ENCODE results near the gene CEP120. TPM values are rescaled to one million over a fixed set of nuclear protein-coding genes. Genes with fewer than 3 reads are reported as not detected.
"Not testable (repeated sequence)": the region's sequence is repeated elsewhere in the genome, so short reads cannot be mapped to it uniquely, and the experiment has no call there.

Gene CEP120
- polyA plus RNA-seq, 1 donor, result 10.7 TPM

DNA sequence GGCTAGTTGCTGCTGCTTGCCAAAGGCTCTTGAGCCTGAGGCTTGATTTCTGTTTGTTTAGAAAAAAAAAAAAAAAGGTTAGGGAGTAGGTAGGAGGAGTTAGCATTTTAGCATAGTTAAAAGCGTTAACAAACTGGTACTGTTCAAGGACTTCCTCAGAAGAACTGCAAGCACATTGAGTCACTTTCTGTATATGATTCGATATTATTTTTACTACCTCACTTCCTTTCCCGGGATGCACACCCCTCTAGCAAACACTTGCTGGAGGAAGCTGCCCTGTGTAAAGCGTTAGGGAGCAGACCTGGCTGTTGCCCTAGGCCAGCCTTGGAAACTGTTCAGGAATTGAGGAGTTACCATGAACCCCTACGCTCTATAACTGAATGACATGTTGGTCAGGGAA, 15.7 kb upstream of the CEP120 start:
- no peak for DNase-seq (ENCODE audit: low read depth)

DNA sequence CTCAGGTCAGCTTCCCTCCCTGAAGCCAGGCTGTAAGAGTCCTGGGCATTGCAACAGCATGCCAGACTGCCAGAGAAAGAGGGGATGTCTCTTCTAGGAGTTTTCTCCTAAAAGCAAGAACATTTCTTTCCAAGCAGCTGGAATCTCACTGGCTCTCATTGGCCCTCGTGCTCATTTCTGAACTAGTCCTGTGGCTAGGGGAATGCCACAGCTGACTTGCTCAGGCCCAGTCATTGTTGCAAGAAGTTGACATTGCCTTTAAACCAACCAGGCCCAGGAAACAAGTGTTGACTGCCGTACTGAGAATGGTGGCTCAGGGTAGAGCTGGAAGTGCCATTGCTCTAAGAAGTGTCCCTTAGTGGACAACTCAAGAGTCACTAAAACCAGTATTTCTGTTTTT, 15.0 kb upstream of the CEP120 start:
- no peak for DNase-seq (ENCODE audit: low read depth)

DNA sequence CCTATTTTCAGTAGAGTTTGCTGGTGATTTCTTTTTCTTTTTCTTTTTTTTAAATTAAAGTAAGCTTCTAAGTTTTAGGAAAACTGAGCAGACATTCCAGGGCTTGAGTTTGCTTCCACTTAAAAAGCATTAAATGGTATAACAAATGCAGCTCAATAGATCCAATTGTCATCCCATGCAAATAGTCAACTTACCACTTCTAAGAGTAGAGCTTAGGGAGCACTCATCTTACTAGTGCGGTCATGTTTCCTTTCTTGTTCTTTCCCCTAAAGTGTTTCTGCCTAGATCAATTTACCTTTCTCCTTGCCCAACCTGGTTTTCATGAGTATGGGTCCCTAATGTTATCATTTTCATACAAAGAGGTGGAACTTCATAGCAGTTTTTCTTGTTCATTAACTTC, 13.0 kb upstream of the CEP120 start:
- DNase-seq (ENCODE audit: low read depth), result no peak

DNA sequence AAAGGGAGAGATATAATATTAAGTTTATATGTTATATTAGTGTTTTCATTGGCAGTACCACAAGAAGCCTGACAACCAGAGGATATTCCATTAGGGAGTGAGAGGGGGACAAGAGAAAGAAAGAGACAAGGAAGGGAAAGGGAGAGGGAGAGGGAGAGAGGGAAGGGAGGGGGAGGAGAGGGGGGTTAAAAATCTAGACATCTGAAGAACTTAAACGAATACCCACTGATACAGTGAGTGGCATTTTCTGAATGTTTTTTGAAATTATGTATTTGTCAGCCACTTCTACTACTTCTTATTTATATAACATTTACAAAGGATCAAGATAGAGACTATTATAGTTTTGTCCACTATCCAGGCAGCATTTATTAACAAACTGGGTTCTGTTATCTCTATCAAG, 11.6 kb upstream of the CEP120 start:
- DNase-seq (ENCODE audit: low read depth), result no peak

DNA sequence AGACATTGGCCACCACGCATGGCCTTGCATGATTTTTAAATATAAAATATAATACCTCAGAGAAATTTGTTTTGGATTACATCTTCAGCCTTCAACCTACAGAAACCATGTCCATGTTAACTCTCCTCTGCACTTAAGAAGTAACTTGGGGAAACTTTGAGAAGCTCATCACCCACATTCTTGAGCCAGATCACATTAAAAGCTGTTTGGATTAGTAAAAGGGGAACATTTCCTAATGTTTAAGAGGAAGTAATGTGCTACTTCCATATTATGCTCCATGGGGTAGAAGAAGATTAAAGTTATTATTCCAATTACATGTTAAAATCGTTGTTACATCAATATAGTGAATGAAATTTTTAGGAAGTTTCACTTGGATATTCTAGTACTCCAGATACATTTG, 10.4 kb upstream of the CEP120 start:
- DNase-seq (ENCODE audit: low read depth), result no peak

DNA sequence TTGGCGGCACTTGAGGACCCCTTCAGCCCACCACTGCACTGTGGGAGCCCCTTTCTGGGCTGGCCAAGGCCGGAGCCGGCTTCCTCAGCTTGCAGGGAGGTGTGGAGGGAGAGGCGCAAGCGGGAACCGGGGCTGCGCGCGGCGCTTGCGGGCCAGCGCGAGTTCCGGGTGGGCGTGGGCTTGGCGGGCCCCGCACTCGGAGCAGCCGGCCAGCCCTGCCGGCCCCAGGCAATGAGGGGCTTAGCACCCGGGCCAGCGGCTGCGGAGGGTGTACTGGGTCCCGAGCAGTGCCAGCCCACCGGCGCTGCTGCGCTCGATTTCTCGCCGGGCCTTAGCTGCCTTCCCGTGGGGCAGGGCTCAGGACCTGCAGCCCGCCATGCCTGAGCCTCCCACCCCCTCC, 7.2 kb upstream of the CEP120 start:
- DNase-seq (ENCODE audit: low read depth), result not testable (repeated sequence)

DNA sequence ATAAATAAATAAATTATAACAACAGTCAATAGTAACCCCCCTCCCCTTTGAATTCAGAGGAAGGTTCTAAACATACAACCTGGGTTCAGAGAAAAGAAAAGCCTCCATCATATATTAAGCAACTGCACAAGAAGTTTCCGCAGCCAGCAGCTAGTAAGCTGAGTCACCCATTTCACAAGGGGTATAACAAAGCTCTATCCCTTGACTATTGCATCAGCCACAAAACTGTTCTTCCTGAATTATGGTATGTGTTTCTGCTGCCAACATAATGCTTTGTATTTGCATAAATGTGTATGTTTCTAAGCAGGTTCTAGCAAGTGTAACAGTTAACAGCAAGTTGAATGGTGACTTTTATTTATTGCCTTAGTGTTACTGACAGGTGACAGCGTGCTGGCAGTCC, 6.8 kb upstream of the CEP120 start:
- DNase-seq (ENCODE audit: low read depth), result no peak

DNA sequence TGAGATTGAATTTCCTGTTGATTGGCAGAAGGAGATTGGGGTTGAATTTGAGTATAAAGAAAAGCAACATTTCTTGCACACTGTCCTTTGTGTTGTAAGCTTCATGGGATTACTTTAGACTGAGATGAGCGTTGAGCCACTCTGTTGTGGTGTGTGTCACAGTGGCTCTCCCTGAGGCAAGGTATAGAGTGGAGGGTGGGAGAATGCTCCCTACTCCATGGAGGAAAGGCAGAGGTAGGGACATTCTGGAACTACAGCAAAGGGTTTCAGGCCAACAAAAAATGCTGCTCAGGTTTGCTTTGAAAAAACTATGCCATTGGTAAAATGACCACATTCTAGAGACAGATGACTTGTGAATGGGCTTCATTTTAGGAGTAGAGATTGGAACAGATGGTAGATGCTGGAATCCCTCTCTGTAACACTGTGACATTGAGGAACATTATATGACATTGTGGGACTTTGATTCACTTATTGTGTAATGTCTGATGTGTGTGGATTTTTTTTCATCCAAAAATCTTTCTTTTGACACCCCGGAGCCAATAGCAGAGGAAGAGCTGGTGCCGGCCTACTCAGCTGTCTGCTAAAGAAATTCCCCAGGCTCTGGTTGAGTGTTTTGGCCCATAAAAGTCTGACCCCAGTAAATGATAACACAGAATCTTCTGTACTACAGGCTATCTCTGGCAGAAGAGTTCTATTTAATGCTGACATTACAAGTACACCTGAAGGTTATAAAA, 6.2 kb upstream of the CEP120 start:
- DNase-seq (ENCODE audit: low read depth), result no peak

DNA sequence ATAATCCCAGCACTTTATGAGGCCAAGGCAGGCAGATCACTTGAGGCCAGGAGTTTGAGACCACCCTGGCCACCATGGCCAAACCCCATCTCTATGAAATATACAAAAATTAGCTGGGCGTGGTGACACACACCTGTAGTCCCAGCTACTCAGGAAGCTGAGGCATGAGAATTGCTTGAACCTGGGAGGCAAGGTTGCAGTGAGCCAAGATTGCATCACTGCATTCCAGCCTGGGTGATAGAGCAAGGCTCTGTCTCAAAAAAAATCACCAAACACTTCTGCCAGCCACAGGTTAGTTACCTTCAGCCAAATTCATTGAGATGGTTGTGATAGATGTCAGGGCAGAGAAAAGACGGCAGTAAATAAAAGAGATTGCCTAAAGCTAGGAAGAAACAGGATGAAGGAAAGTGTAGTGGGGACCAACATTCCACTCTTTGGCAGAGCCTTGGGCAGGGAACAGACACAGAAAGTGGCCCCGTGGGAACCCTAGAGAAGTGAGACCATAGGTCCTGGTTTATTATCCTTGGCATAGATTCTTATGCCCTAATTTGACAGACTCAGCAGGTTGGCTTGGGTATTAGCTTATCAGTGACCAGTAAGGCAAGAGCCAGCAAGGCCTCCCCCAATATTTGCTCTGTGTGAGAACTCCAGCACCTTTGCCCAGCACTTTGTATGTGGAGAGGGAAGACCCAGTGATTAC, 5.5 kb upstream of the CEP120 start:
- no peak for DNase-seq (ENCODE audit: low read depth)

DNA sequence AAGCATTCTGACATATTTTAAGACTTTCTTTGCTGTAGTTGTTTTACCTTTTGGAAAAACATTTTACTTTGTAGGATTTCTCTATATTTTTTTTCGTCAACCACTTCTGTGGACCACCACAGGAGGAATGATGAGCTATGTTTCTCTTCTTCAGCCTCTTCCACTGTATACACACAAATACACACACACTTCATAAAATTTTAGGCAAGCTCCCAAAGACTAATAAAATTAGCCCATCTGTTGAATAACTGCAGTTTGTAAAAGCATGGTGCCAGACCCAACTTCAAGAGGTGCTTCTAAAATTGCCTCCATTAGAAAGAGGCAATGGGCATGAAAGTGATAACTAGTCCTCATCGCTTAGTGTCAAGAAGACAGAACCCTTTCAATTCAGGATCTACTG, 4.1 kb upstream of the CEP120 start:
- no peak for DNase-seq (ENCODE audit: low read depth)

DNA sequence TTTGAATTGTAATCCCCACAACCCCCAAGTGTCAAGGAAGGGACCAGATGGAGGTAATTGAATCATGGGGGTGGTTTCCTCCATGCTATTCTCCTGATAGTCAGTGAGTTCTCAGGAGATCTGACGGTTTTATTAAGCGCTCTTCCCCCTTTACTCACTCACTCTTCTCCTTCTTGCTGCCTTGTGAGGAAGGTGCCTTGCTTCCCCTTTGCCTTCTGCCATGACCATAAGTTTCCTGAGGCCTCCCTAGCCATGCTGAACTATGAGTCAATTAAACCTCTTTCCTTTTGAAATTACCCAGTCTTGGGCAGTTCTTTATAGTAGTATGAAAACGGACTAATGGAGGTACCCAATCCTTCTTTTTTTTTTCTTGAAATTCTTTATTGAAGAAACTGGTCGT, 2.2 kb upstream of the CEP120 start:
- no peak for DNase-seq (ENCODE audit: low read depth)

DNA sequence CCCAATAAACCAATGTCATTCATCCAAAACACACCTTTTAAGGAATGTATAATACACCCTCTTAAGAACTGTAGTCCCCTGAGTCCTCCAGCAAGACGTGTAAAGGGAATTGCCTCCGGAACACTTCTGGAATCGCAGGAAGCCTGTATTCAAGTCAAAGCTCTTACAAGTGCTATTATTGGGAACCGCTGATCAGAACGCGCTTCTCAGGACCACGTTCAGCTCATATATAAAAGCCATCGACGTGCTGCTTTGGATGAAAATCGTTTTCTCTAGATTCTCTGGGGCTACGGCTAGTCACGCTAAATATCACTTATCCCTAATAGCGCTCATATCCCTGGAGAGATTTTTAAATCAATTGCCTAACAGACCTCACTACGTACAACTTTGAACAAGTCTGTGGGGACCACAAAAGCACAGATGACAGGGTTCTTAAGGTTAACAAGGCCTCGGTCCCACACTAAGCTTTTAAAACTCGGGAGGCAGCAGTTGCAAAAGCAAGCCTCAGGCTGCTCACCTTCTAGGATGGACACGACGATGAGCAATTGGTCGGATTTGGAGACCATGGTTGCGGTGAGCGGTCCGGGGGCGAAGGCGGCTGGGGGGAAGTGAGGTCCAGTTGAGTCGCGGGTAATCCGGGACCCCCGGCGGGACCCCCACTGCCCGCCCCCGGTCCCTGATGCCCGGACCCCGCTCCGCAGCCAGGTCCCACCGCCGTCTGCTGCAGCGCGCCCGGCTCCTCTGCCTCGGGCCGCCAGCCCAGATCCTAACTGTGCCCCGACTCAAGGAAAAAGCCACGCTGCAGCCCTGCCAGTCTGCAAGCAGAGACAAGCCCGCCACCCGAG, 548 bp downstream of the CEP120 start:
- DNase-seq (ENCODE audit: low read depth), result no peak

DNA sequence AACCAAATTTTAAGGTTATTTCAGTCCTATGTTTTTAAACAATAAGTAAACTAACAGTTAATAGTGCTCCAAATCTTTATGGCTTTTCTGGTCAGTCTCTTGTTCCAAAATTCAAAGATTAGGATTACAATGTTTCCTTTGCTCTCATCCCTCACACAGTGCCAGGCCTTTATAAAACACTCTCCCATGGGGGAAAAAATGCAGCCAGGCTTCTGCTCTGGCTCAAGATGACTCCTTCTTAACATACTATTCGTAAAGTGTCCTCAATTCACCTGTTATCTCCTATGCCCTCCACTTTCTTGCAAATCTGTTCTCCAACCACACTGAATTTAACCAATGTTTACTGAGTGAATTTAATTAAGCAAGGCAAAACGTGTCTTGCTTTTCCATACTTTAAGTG, 1.4 kb downstream of the CEP120 start:
- DNase-seq (ENCODE audit: low read depth), result no peak

DNA sequence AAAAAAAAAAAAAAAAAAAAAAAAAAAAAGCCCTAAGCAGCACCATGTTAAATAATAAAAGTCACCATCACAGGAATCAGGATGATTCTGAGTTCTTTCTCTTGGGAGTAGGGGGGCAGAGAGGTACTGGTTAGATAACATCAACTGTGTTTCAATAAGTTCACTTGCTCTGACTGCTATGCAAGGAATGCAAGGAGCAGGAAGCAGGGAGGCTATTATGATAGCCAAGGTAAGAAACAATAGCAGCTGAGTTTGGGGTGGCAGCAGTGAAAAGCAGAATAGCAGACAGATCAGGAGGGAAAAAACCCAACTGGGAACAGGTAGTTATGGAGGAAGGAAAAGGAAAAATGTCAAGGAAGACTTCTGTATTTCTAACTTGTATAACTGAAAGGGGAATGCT, 8.2 kb downstream of the CEP120 start:
- DNase-seq (ENCODE audit: low read depth), result no peak

DNA sequence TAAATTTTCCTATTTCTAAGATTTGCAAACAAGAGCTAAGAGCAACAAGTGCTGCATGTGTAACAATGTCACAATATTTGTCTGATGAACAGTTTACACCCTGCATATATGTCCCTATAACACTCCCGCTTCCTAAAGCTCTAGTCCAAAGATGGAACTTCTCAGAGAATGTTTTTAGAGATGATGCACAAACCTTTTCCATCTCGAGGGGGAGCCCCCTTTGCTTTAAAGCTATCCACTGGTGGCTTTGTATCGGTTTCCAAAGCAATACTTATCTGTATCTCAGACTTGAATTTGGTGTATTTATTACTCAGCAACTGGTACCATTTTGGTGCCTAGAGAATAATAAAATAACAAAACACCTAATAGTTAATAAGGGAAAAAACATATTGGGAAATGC, 11.0 kb downstream of the CEP120 start:
- no peak for DNase-seq (ENCODE audit: low read depth)

DNA sequence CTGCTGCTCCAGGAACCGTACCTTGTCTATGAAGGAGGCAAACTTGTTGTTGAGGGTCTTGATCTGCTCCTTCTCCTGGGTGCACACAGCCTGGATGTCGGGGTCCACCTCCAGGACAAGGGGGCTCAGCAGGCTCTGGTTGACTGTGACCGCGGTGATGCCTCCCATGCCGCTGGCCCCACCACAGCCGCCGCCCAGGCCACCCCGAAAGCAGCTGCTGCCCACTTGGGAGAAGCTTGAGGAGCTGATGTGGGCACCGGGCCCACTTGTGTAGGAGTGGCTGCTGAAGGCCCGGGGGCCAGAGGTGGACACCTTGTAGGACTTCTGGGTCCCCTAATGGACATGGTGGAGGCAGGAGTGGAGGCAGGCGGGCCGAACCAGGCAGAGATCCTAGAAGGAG, 21.2 kb downstream of the CEP120 start:
- DNase-seq (ENCODE audit: low read depth), result not testable (repeated sequence)

DNA sequence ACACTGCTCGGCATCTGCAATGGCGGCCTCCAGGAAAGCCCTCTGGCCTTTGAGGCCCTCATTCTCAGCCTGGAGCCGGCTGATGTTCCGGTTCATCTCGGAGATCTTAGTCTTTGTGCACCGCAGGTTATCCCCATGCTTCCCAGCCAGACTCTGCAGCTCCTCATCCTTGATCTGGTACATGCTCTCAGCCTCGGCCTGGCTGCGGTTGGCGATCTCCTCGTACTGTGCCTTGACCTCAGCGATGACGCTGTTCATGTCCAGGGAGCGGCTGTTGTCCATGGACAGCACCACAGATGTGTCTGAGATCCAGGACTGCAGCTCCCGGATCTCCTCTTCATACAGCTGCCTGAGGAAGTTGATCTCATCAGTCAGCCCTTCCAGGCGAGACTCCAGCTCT, 21.9 kb downstream of the CEP120 start:
- no peak for DNase-seq (ENCODE audit: low read depth)

DNA sequence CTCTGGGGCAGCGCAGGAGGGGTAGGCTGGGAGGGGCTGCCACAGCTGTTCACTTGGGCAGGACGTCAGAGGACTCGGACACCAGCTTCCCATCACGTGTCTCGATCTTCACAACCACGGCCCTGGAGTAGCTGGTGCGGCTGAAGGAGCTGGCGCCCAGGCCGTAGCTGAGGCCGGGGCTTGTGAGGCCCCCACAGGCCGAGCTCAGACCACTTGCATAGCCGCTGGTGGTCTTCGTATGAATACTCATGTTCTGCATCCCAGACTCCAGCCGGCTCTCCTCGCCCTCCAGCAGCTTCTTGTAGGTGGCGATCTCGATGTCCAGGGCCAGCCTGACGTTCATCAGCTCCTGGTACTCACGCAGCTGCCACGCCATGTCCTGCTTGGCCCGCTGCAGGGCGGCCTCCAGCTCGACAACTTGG, 22.3 kb downstream of the CEP120 start:
- DNase-seq (ENCODE audit: low read depth), result not testable (repeated sequence)

DNA sequence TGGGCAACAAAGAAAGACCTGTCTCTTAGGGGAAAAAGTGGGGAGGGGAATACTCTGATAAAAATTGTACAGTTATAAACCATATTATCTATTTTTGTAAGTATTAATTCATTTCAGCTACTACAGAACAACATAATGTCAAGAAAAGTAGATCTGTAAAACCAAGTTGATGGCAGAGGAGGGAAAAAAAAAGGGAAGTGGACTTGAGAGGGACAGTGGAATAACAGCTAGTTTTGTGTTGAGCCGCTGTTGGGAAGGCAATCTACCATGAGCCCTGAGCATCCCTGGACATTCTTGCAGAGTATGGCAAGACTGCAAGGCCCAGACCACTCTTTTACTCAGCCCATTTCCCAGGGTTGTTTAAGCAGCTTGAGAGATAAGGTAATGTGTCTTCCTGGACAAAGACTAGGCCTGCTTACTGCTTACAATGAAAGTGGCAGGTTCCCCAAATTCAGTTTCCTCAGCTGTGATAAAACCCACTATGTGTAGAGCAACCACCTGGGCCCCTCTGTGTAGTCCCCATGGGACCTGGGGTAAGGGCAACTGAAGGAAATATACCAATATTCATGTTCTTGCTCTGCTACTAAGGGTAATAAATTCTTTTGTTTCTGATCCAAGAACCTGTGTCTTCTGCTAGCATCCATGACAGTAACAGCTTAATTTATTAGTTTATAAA, 25.0 kb downstream of the CEP120 start:
- DNase-seq (ENCODE audit: low read depth), result no peak

DNA sequence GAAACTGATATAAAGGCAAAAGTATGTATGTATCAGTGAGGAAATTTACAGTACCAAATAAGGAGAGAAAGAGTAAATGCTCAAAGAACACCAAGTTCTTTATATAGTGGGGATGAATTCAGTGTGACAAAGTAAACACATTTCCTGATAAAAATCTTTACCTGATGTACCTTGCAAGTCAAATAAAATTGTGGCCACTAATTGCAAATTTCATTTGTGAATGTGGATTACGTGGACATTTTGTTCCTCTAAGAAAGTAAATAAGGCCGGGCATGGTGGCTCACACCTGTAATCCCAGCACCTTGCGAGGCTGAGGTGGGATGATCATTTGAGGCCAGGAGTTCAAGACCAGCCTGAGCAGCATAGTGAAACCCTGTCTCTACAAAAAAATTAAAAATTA, 25.7 kb downstream of the CEP120 start:
- DNase-seq (ENCODE audit: low read depth), result no peak

DNA sequence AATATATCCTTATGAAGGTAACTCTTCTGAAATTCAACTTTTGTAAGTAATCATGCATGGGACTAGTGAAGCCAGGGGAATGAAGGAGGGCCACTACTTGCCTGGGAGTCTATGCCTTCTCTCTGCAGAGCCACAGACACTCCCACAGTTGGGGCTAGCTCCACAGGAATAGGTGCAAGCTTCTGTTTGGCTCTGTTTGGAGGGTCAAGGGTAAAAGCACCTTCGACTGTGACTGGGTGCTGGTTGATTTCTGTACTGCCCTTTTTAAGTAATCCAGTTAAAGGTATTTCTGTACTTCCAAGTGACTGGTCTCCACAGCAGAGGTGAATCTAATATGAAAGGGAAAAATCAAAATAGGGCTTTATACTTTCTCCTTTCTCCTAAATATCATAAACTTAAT, 32.2 kb downstream of the CEP120 start:
- DNase-seq (ENCODE audit: low read depth), result no peak

DNA sequence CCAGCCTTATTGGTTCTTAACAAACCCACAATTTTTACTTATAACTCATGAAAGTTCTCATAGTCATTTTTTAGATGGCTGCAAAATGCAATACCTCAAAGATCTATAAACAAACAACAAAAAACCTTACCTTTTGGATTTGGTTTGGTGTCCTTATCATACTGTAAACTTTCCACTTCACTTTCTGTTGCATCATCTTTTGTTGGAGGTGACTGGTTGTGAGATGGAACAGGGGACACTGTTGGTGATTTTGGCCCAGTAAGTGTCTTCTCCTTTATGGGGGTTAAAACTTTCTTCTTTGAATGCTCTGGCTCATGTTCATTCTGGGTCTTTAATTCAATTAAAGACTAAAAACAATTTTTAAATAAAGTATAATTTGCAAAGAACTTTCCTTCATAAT, 33.4 kb downstream of the CEP120 start:
- DNase-seq (ENCODE audit: low read depth), result no peak
